Measurements from ENCODE around the gene CLPTM1.
"Not testable (repeated sequence)": the region's sequence is repeated elsewhere in the genome, so short reads cannot be mapped to it uniquely, and the experiment has no call there.

The CLPTM1 gene, protein sequence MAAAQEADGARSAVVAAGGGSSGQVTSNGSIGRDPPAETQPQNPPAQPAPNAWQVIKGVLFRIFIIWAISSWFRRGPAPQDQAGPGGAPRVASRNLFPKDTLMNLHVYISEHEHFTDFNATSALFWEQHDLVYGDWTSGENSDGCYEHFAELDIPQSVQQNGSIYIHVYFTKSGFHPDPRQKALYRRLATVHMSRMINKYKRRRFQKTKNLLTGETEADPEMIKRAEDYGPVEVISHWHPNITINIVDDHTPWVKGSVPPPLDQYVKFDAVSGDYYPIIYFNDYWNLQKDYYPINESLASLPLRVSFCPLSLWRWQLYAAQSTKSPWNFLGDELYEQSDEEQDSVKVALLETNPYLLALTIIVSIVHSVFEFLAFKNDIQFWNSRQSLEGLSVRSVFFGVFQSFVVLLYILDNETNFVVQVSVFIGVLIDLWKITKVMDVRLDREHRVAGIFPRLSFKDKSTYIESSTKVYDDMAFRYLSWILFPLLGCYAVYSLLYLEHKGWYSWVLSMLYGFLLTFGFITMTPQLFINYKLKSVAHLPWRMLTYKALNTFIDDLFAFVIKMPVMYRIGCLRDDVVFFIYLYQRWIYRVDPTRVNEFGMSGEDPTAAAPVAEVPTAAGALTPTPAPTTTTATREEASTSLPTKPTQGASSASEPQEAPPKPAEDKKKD

DNA sequence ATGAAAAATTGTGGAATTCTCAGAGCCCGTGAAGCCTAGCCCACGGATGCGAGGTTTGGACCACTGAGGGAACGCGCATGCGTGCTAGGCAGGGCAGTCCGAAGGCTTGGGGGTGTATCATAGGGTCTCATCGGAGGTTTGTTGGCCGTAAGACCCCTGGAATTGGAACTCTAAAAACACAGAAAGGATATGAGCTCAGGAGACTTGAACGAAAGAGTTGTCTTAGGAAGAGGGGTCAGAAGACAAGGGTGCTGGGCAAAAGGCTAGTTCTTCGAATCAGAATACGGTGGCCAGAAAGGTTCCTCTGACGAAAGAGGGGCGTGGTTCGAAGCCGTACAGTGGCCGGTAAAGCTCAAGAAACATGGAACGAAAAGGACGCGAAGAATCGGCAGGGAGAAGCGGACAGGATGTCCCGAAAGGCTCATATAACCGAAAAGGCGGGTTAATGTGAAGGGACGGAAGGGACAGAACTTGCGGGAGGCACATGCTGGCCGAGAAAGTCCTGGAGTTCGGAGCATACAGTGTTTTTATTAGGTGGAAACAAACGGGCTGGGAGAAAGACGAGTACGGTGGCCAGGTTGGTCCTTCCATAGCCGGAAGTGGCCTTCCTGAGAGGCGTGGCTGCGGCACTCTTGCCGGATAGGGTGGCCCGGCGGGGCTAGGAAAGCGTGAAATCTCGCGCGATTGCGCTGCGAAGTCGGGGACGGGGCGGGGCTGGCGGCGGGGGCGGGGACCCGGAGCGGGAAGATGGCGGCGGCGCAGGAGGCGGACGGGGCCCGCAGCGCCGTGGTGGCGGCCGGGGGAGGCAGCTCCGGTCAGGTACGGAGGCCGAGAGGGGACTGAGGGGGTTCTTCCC lies at the start of gene CLPTM1:
Gene CLPTM1 (plus strand): TSS at position 732 of the 856 bp plus-strand sequence. CDS start 16 bp downstream, at position 748.
- Mint-ChIP-seq H3K9me3 (no peaks in the 10 kb centered on the region), H3K36me3 (no peaks in the 10 kb centered on the region), H3K27ac (peak within 1 kb of the TSS; percentile 94), H3K4me1 (peaks cover 30% of the 10 kb centered on the region), H3K4me3 (peak within 1 kb of the TSS; percentile 93), H3K27me3 (no peaks in the 10 kb centered on the region)
- DNase-seq (ENCODE audit: low spot score in 2 of 2) (peak; percentile 89 to 90), ATAC-seq (ENCODE audit: low read depth) (peak; percentile 90)

DNA sequence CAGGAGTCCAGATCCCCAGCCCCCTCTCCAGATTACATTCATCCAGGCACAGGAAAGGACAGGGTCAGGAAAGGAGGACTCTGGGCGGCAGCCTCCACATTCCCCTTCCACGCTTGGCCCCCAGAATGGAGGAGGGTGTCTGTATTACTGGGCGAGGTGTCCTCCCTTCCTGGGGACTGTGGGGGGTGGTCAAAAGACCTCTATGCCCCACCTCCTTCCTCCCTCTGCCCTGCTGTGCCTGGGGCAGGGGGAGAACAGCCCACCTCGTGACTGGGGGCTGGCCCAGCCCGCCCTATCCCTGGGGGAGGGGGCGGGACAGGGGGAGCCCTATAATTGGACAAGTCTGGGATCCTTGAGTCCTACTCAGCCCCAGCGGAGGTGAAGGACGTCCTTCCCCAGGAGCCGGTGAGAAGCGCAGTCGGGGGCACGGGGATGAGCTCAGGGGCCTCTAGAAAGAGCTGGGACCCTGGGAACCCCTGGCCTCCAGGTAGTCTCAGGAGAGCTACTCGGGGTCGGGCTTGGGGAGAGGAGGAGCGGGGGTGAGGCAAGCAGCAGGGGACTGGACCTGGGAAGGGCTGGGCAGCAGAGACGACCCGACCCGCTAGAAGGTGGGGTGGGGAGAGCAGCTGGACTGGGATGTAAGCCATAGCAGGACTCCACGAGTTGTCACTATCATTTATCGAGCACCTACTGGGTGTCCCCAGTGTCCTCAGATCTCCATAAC lies 49.6 kb upstream of the CLPTM1 start, which contains the start of gene APOE:
Gene APOE (plus strand): TSS at position 360 of the 724 bp plus-strand sequence. CDS start 829 bp downstream, outside the sequence.
- no peak within 1 kb of the TSS for H3K27ac Mint-ChIP-seq
- ATAC-seq (ENCODE audit: low read depth), result no peak
- peaks cover 8% of the 10 kb centered on the region for H3K4me1 Mint-ChIP-seq
- no peaks in the 10 kb centered on the region for H3K9me3 Mint-ChIP-seq
- no peak within 1 kb of the TSS for H3K4me3 Mint-ChIP-seq
- H3K27me3 Mint-ChIP-seq, result peaks cover 11% of the 10 kb centered on the region
- DNase-seq (ENCODE audit: low spot score in 2 of 2), result no peak
- H3K36me3 Mint-ChIP-seq, result peaks cover 4% of the 10 kb centered on the region

DNA sequence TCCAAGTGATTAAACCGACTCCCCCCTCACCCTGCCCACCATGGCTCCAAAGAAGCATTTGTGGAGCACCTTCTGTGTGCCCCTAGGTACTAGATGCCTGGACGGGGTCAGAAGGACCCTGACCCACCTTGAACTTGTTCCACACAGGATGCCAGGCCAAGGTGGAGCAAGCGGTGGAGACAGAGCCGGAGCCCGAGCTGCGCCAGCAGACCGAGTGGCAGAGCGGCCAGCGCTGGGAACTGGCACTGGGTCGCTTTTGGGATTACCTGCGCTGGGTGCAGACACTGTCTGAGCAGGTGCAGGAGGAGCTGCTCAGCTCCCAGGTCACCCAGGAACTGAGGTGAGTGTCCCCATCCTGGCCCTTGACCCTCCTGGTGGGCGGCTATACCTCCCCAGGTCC lies 47.6 kb upstream of the CLPTM1 start:
- Mint-ChIP-seq H3K36me3 (peaks cover 2% of the 10 kb centered on the region), H3K27me3 (peaks cover 17% of the 10 kb centered on the region), H3K4me1 (peaks cover 8% of the 10 kb centered on the region), H3K9me3 (no peaks in the 10 kb centered on the region), H3K4me3 (no peak overlapping the region), H3K27ac (no peak overlapping the region)
- DNase-seq (ENCODE audit: low spot score in 2 of 2) (no peak), ATAC-seq (ENCODE audit: low read depth) (no peak)

GRCh38 chr19:44908074-44908835 lies 46.9 kb upstream of the CLPTM1 start:
- Mint-ChIP-seq H3K36me3 (no peaks in the 10 kb centered on the region), H3K27me3 (peaks cover 20% of the 10 kb centered on the region), H3K9me3 (no peaks in the 10 kb centered on the region), H3K27ac (no peak overlapping the region), H3K4me3 (no peak overlapping the region), H3K4me1 (peaks cover 8% of the 10 kb centered on the region)
- DNase-seq (ENCODE audit: low spot score in 2 of 2) (no peak), ATAC-seq (ENCODE audit: low read depth) (no peak)

DNA sequence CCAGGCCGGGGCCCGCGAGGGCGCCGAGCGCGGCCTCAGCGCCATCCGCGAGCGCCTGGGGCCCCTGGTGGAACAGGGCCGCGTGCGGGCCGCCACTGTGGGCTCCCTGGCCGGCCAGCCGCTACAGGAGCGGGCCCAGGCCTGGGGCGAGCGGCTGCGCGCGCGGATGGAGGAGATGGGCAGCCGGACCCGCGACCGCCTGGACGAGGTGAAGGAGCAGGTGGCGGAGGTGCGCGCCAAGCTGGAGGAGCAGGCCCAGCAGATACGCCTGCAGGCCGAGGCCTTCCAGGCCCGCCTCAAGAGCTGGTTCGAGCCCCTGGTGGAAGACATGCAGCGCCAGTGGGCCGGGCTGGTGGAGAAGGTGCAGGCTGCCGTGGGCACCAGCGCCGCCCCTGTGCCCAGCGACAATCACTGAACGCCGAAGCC lies 46.3 kb upstream of the CLPTM1 start:
- H3K27ac Mint-ChIP-seq, result no peak overlapping the region
- ATAC-seq (ENCODE audit: low read depth), result no peak

DNA sequence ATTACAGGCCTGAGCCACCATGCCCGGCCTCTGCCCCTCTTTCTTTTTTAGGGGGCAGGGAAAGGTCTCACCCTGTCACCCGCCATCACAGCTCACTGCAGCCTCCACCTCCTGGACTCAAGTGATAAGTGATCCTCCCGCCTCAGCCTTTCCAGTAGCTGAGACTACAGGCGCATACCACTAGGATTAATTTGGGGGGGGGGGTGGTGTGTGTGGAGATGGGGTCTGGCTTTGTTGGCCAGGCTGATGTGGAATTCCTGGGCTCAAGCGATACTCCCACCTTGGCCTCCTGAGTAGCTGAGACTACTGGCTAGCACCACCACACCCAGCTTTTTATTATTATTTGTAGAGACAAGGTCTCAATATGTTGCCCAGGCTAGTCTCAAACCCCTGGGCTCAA lies 45.4 kb upstream of the CLPTM1 start:
- Mint-ChIP-seq H3K36me3 (no peaks in the 10 kb centered on the region), H3K27ac (no peak overlapping the region), H3K4me1 (peaks cover 15% of the 10 kb centered on the region), H3K27me3 (peaks cover 24% of the 10 kb centered on the region), H3K4me3 (no peak overlapping the region), H3K9me3 (no peaks in the 10 kb centered on the region)
- ATAC-seq (ENCODE audit: low read depth), result no peak
- DNase-seq (ENCODE audit: low spot score in 2 of 2), result no peak

More for the DNA sequence above, 46.3 kb upstream of the CLPTM1 start:
- H3K4me1 Mint-ChIP-seq, result peaks cover 8% of the 10 kb centered on the region
- H3K36me3 Mint-ChIP-seq, result no peaks in the 10 kb centered on the region
- no peaks in the 10 kb centered on the region for H3K9me3 Mint-ChIP-seq
- peaks cover 20% of the 10 kb centered on the region for H3K27me3 Mint-ChIP-seq
- DNase-seq (ENCODE audit: low spot score in 2 of 2), result no peak
- H3K4me3 Mint-ChIP-seq, result no peak overlapping the region

DNA sequence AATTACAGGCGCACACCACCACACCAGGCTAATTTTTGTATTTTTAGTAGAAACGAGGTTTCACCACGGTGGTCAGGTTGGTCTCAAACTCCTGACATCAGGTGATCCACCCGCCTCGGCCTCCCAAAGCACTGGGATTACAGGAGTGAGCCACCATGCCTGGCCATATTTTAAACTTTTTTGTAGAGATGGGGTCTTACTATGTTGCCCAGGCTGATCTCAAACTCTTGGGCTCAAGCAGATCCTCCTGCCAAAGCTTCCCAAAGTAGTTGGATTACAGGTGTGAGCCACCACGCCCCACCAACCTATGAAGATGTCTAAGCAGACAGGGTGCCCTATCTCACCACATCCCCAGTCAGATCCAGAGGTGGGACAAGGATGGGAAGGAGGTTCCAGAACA lies 43.3 kb upstream of the CLPTM1 start:
- not testable (repeated sequence) for H3K4me3 Mint-ChIP-seq; DNase-seq (ENCODE audit: low spot score in 2 of 2); H3K9me3 Mint-ChIP-seq; ATAC-seq (ENCODE audit: low read depth); H3K36me3 Mint-ChIP-seq; H3K27ac Mint-ChIP-seq
- H3K27me3 Mint-ChIP-seq, result peaks cover 19% of the 10 kb centered on the region
- H3K4me1 Mint-ChIP-seq, result peaks cover 10% of the 10 kb centered on the region

DNA sequence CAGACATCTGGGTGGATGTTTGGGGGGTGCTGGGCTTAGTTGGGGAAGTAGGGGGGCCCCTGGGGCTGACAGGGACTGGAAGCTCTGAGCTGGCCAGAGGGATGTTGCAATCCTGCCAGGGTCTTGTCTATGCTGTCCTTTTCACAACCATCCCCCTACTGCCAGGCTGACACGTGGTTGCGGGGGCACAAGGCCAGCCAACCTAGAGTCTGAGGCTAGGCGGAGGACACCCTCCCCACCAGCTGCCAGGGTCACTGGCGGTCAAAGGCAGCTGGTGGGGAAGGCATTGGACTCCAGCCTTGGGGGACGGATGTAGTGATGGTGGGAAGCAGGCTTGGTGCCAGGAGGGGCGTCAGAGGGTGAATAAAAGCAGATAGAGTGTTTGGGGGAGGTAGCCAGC lies 42.3 kb upstream of the CLPTM1 start:
- Mint-ChIP-seq H3K36me3 (no peaks in the 10 kb centered on the region), H3K27me3 (peaks cover 19% of the 10 kb centered on the region), H3K4me1 (peaks cover 10% of the 10 kb centered on the region), H3K27ac (no peak overlapping the region), H3K4me3 (no peak overlapping the region), H3K9me3 (no peaks in the 10 kb centered on the region)
- ATAC-seq (ENCODE audit: low read depth) (no peak), DNase-seq (ENCODE audit: low spot score in 2 of 2) (no peak)

- ATAC-seq (ENCODE audit: low read depth); H3K27ac Mint-ChIP-seq; H3K9me3 Mint-ChIP-seq; DNase-seq (ENCODE audit: low spot score in 2 of 2); H3K36me3 Mint-ChIP-seq: not testable (repeated sequence)
- H3K4me1 Mint-ChIP-seq, result peaks cover 10% of the 10 kb centered on the region
- peak overlapping the region; percentile 93 for H3K4me3 Mint-ChIP-seq
- H3K27me3 Mint-ChIP-seq, result peaks cover 15% of the 10 kb centered on the region
Observed at GRCh38 chr19:44913512-44914432, 41.4 kb upstream of the CLPTM1 start.

DNA sequence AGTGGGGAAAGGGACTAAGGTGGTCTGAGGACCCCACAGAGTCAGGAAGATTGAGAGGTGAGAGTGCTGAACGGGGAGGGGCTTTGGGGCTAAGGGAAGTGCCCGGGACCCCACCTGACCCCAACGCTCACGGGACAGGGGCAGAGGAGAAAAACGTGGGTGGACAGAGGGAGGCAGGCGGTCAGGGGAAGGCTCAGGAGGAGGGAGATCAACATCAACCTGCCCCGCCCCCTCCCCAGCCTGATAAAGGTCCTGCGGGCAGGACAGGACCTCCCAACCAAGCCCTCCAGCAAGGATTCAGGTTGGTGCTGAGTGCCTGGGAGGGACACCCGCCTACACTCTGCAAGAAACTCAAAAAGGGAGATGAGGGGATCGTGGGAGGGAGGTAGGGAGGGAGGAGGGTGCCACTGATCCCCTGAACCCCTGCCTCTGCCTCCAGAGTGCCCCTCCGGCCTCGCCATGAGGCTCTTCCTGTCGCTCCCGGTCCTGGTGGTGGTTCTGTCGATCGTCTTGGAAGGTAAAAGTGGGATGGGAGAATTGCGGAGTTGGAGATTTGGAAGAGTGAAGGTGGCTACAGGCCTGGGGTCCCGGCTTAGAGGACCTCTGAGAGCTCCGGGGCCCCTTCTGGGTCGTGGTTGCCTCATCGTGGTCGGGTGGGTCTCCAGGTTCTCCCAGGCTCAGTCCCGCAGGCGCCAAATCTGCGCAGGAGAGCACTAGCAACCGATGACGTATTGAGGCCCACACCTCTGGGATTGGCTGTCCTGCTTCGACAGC lies 40.6 kb upstream of the CLPTM1 start, which contains the start of gene APOC1:
Gene APOC1 (plus strand): TSS at position 176 of the 774 bp plus-strand sequence. CDS start 284 bp downstream, at position 460.
- DNase-seq (ENCODE audit: low spot score in 2 of 2) (peak; percentile 63 to 74), ATAC-seq (ENCODE audit: low read depth) (peak; percentile 97)
- H3K9me3 Mint-ChIP-seq, H3K36me3 Mint-ChIP-seq: not testable (repeated sequence)
- peak within 1 kb of the TSS; percentile 81 for H3K27ac Mint-ChIP-seq
- H3K27me3 Mint-ChIP-seq, result peaks cover 15% of the 10 kb centered on the region
- peaks cover 10% of the 10 kb centered on the region for H3K4me1 Mint-ChIP-seq
- peak within 1 kb of the TSS; percentile 93 for H3K4me3 Mint-ChIP-seq

DNA sequence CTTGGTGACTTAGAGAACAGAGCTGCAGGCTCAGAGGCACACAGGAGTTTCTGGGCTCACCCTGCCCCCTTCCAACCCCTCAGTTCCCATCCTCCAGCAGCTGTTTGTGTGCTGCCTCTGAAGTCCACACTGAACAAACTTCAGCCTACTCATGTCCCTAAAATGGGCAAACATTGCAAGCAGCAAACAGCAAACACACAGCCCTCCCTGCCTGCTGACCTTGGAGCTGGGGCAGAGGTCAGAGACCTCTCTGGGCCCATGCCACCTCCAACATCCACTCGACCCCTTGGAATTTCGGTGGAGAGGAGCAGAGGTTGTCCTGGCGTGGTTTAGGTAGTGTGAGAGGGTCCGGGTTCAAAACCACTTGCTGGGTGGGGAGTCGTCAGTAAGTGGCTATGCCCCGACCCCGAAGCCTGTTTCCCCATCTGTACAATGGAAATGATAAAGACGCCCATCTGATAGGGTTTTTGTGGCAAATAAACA lies 30.9 kb upstream of the CLPTM1 start:
- Mint-ChIP-seq H3K4me3 (no peak overlapping the region), H3K4me1 (peaks cover 10% of the 10 kb centered on the region), H3K27ac (no peak overlapping the region), H3K9me3 (no peaks in the 10 kb centered on the region), H3K27me3 (peaks cover 6% of the 10 kb centered on the region), H3K36me3 (no peaks in the 10 kb centered on the region)
- DNase-seq (ENCODE audit: low spot score in 2 of 2) (no peak), ATAC-seq (ENCODE audit: low read depth) (no peak)

All from memory B cell (primary cell).